Hepatocyte (in vitro differentiated cells): ENCODE results near the gene PMS1.

ENCODE experiments used
- CTCF ChIP-seq: fragments of 200-600 bp; sonication (generic); IDR thresholded peaks from 2 replicates; pipeline ENCODE4 v1.5.1; 2016; ENCODE audit warnings: antibody characterized with exemption, mild to moderate bottlenecking; ENCODE audit not compliant: poor library complexity
- EZH2 ChIP-seq: fragments of 200-600 bp; sonication (generic); IDR thresholded peaks from 2 replicates; pipeline ENCODE4 v1.6.1; 2016; ENCODE audit warnings: antibody characterized with exemption, mild to moderate bottlenecking, borderline replicate concordance
- EZH2phosphoT487 ChIP-seq: fragments of 200-600 bp; sonication (generic); IDR thresholded peaks from one replicate; pipeline ENCODE4 v1.6.1; 2018; ENCODE audit warnings: antibody characterized with exemption, mild to moderate bottlenecking, low read depth, moderate library complexity; ENCODE audit not compliant: unreplicated experiment, severe bottlenecking

GRCh38 chr2:189916651-189917050 lies 132.4 kb downstream of the PMS1 start:
- no peak for TF ChIP-seq CTCF
- TF ChIP-seq EZH2: no peak
- TF ChIP-seq EZH2phosphoT487: no peak
